OCI-LY1 (cell line): Measurements from ENCODE around the gene PPEF1.

ENCODE experiments used
- H2AFZ ChIP-seq: fragments of 200-600 bp; sonication (generic), shearing (Covaris generic); 2 replicates; pipeline ENCODE4 v1.6.0; 2014; ENCODE audit warnings: antibody characterized with exemption, mild to moderate bottlenecking, low read length
- H3F3A ChIP-seq: fragments of 200-600 bp; sonication (generic), shearing (Covaris generic); 2 replicates; pipeline ENCODE4 v1.6.0; 2014; ENCODE audit warnings: mild to moderate bottlenecking, antibody characterized with exemption, low read length, moderate library complexity; ENCODE audit not compliant: insufficient read depth
- H3K27ac ChIP-seq: fragments of 200-600 bp; sonication (generic); 2 replicates; pipeline ENCODE4 v1.5.1; 2014; ENCODE audit warnings: low read length, mixed run types, mild to moderate bottlenecking, low read depth; ENCODE audit not compliant: poor library complexity, severe bottlenecking
- H3K27me3 ChIP-seq: fragments of 200-600 bp; sonication (generic); 2 replicates; pipeline ENCODE4 v1.6.0; 2014; ENCODE audit warnings: antibody characterized with exemption, mild to moderate bottlenecking, low read length, moderate library complexity; ENCODE audit not compliant: insufficient read depth
- H3K36me3 ChIP-seq: fragments of 200-600 bp; sonication (generic); 2 replicates; pipeline ENCODE4 v1.6.1; 2014; ENCODE audit warnings: mild to moderate bottlenecking, antibody characterized with exemption, low read length, moderate library complexity, mixed read lengths; ENCODE audit not compliant: insufficient read depth
- H3K4me1 ChIP-seq: fragments of 200-600 bp; sonication (generic); 2 replicates; pipeline ENCODE4 v1.5.1; 2014; ENCODE audit warnings: mild to moderate bottlenecking, low read length, moderate library complexity; ENCODE audit not compliant: insufficient read depth, severe bottlenecking
- H3K4me2 ChIP-seq: fragments of 200-600 bp; sonication (generic), shearing (Covaris generic); 2 replicates; pipeline ENCODE4 v1.6.1; 2014; ENCODE audit warnings: low read length
- H3K4me3 ChIP-seq: fragments of 200-600 bp; sonication (generic); 2 replicates; pipeline ENCODE4 v1.5.1; 2014; ENCODE audit warnings: low read length, low read depth, mild to moderate bottlenecking, mixed read lengths; ENCODE audit not compliant: poor library complexity, severe bottlenecking
- H3K79me2 ChIP-seq: fragments of 200-600 bp; shearing (Covaris generic); 2 replicates; pipeline ENCODE4 v1.6.1; 2016; ENCODE audit warnings: mixed run types, low read length, mixed read lengths; ENCODE audit not compliant: insufficient read depth
- H3K9ac ChIP-seq: fragments of 200-600 bp; sonication (generic), shearing (Covaris generic); 2 replicates; pipeline ENCODE4 v1.6.1; 2014; ENCODE audit warnings: mild to moderate bottlenecking, low read length, mixed read lengths
- H3K9me2 ChIP-seq: fragments of 200-600 bp; sonication (generic), shearing (Covaris generic); 2 replicates; pipeline ENCODE4 v1.6.1; 2014; ENCODE audit warnings: low read depth, mild to moderate bottlenecking, low read length, mixed read lengths
- H3K9me3 ChIP-seq: fragments of 200-600 bp; shearing (Covaris generic); 2 replicates; pipeline ENCODE4 v1.6.1; 2014; ENCODE audit warnings: low read length, mixed read lengths
- H4K20me1 ChIP-seq: fragments of 200-600 bp; sonication (generic), shearing (Covaris generic); 2 replicates; pipeline ENCODE4 v1.6.0; 2016; ENCODE audit warnings: mild to moderate bottlenecking, low read length; ENCODE audit not compliant: insufficient read depth
- CTCF ChIP-seq: fragments of 200-600 bp; sonication (generic), shearing (Covaris generic); IDR thresholded peaks from 2 replicates; pipeline ENCODE4 v1.5.1; 2017; ENCODE audit warnings: mild to moderate bottlenecking, antibody characterized with exemption, low read length, moderate library complexity, mixed read lengths
- EZH2 ChIP-seq: fragments of 200-600 bp; sonication (generic), shearing (Covaris generic); IDR thresholded peaks from 2 replicates; pipeline ENCODE4 v1.8.0; 2017; ENCODE audit warnings: borderline replicate concordance, mixed run types, mild to moderate bottlenecking, antibody characterized with exemption, low read length, moderate library complexity, mixed read lengths

Gene PPEF1

GRCh38 chrX:18674417-18674787 lies 33.0 kb upstream of the PPEF1 start:
- H3K4me3 ChIP-seq: peak overlapping the region; percentile 79
- H3K4me1 ChIP-seq: peaks cover 18% of the 10 kb centered on the region
- peak overlapping the region; percentile 89 for H3K4me2 ChIP-seq
- H2AFZ ChIP-seq: peak overlapping the region; percentile 93
- TF ChIP-seq EZH2 (no peak), CTCF (no peak)
- H4K20me1 ChIP-seq: no peaks in the 10 kb centered on the region
- no peaks in the 10 kb centered on the region for H3F3A ChIP-seq
- H3K9me2 ChIP-seq: no peaks in the 10 kb centered on the region
- H3K9me3 ChIP-seq: no peaks in the 10 kb centered on the region
- peak overlapping the region; percentile 33 for H3K27ac ChIP-seq
- H3K79me2 ChIP-seq: no peaks in the 10 kb centered on the region
- no peaks in the 10 kb centered on the region for H3K27me3 ChIP-seq
- H3K36me3 ChIP-seq: no peaks in the 10 kb centered on the region
- H3K9ac ChIP-seq: peak overlapping the region; percentile 73

GRCh38 chrX:18674788-18675735 lies 32.4 kb upstream of the PPEF1 start:
- Histone ChIP-seq H3K4me2 (peak overlapping the region; percentile 89), H3F3A (no peaks in the 10 kb centered on the region), H3K27ac (peak overlapping the region; percentile 39), H3K27me3 (no peaks in the 10 kb centered on the region), H3K4me3 (peak overlapping the region; percentile 79), H3K36me3 (no peaks in the 10 kb centered on the region), H3K9ac (peak overlapping the region; percentile 81), H4K20me1 (no peaks in the 10 kb centered on the region), H3K9me2 (no peaks in the 10 kb centered on the region), H3K9me3 (no peaks in the 10 kb centered on the region), H2AFZ (peak overlapping the region; percentile 82; the same call in 1 of the 2 replicates), H3K79me2 (no peaks in the 10 kb centered on the region), H3K4me1 (peaks cover 18% of the 10 kb centered on the region)
- TF ChIP-seq EZH2 (no peak), CTCF (no peak)

GRCh38 chrX:18676050-18676449 lies 31.4 kb upstream of the PPEF1 start:
- Histone ChIP-seq H3K27ac (no peak overlapping the region), H3K36me3 (no peaks in the 10 kb centered on the region), H3F3A (no peaks in the 10 kb centered on the region), H3K9me3 (no peaks in the 10 kb centered on the region), H3K4me1 (peaks cover 18% of the 10 kb centered on the region), H3K27me3 (no peaks in the 10 kb centered on the region), H3K9ac (no peak overlapping the region), H3K9me2 (no peaks in the 10 kb centered on the region), H2AFZ (no peak overlapping the region), H3K4me2 (peak overlapping the region; percentile 89), H3K79me2 (no peaks in the 10 kb centered on the region), H4K20me1 (no peaks in the 10 kb centered on the region), H3K4me3 (peak overlapping the region; percentile 13)
- TF ChIP-seq CTCF (no peak), EZH2 (no peak)
